Stimulated activated CD8-positive, alpha-beta memory T cell treated with anti-CD3 and anti-CD28 coated beads, Interleukin-2, amount 100 ng/mL, for 48 hours (primary cell): Measurements from ENCODE around the gene ERBB2.
"Not testable (repeated sequence)": the region's sequence is repeated elsewhere in the genome, so short reads cannot be mapped to it uniquely, and the experiment has no call there.

Experiments
- DNase-seq, 2 donors: peaks; one replicate each; pipeline ENCODE4 v3.0.0-alpha.2; 2020; ENCODE audit warnings: low read depth in 2 of 2

ERBB2 gene

GRCh38 chr17:39761861-39762496 is 62.1 kb downstream of the ERBB2 start:
- DNase-seq = no peak

- no peak for DNase-seq
Observed at GRCh38 chr17:39763051-39763820, 63.4 kb downstream of the ERBB2 start.

- DNase-seq = not testable (repeated sequence)
Observed at GRCh38 chr17:39764171-39764570, 64.3 kb downstream of the ERBB2 start.

GRCh38 chr17:39765175-39765574 is 65.3 kb downstream of the ERBB2 start:
- DNase-seq = no peak

GRCh38 chr17:39765766-39766165 is 65.9 kb downstream of the ERBB2 start:
- DNase-seq = no peak

GRCh38 chr17:39767147-39767546 is 67.3 kb downstream of the ERBB2 start:
- DNase-seq = no peak

- no peak for DNase-seq
Observed at GRCh38 chr17:39769974-39770587, 70.2 kb downstream of the ERBB2 start.

GRCh38 chr17:39772415-39772814 is 72.6 kb downstream of the ERBB2 start:
- no peak for DNase-seq

GRCh38 chr17:39772987-39773934 is 73.4 kb downstream of the ERBB2 start:
- no peak for DNase-seq

GRCh38 chr17:39774047-39774446 is 74.2 kb downstream of the ERBB2 start:
- DNase-seq = no peak

GRCh38 chr17:39775031-39775430 is 75.2 kb downstream of the ERBB2 start:
- no peak for DNase-seq

GRCh38 chr17:39776252-39776651 is 76.4 kb downstream of the ERBB2 start:
- no peak for DNase-seq

GRCh38 chr17:39777534-39778365 is 77.9 kb downstream of the ERBB2 start:
- no peak for DNase-seq
